Uterus (tissue), 2 donors: Measurements from ENCODE around the gene MAD1L1.

Experiments used
- CTCF ChIP-seq, 4 experiments: fragments of 200-600 bp in 2 of 4; fragments of 450-650 bp in 2 of 4; sonication (generic) in 2 of 4; IDR thresholded peaks; one replicate each; pipeline ENCODE4 v1.5.1; 2016 to 2019; ENCODE audit warnings: antibody characterized with exemption in 4 of 4, mild to moderate bottlenecking in 2 of 4, moderate library complexity in 1 of 4
- POLR2A ChIP-seq, 2 donors: fragments of 450-650 bp; IDR thresholded peaks; one replicate each; pipeline ENCODE4 v1.6.1; 2016; ENCODE audit warnings: antibody characterized with exemption in 2 of 2, mild to moderate bottlenecking in 1 of 2, moderate library complexity in 1 of 2

- TF ChIP-seq CTCF (IDR thresholded peaks at IDR 0.05) (no peak), POLR2A (IDR thresholded peaks at IDR 0.05) (no peak)
Measured at GRCh38 chr7:1895664-1896515, 336.9 kb downstream of the MAD1L1 start.
